Measurements from ENCODE around the gene DLGAP5. TPM values are rescaled to one million over a fixed set of nuclear protein-coding genes. Genes with fewer than 3 reads are reported as not detected.
A peak's percentile ranks its signal among the peaks of the same experiment; 100 is the strongest.

DLGAP5 gene
- total RNA-seq, 2 experiments from 2014 or later: 75.4 to 84.0 TPM

DNA sequence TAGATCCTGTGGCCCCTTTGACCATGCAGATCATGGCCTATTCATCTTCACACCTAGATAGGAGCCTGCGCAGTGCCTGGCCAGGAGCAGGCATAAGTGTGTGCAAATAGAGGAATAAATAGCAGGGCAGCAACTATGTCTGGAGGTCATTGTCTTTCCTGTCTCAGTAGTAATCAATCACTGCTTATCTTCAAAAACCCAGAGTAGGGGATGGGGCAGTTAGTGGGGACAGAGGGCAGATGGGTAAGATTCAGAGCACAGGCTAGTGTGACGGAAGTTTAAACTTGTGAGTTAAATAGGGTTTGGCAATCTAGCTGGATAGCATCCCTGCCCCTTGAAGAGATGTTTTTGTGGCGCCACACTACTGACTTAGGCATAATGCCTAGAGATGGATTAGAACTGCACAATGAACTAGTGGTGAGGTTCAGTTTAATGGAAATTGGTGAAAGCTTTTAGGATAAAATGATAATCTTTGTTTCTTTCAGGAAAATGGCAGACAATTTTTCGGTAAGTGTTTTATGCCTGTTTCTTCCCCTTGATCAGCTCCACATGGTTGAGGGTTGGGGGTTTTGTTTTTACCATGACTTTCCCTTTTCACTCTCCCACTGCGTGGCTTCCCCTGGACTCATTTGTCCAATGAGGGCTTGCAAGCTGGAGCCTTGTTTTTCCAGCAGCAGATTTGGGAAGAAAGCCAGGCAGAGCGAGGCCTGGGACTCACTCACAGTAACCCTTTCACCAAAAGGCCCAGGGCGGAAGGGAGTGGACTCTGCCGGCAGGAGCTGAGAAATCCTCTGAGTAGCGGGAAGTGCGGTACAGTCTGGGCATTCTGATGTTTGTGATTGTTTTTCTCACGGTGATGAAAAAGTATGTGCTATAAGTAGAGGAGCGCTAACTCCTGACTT is 54.2 kb downstream of the DLGAP5 start:
- intact Hi-C loops (cut with micrococcal nuclease): no loop called here
- H3K27ac Mint-ChIP-seq: no peak overlapping the region
- TF ChIP-seq CTCF (IDR thresholded peaks at IDR 0.05): no peak
- CTCF ChIA-PET: interaction anchor here (1.5 to 2.1 kb wide), 2 partner anchors 34 to 48 kb away, joined by 3 to 6 read pairs; no protein-coding TSS in a partner anchor
- no peaks in the 10 kb centered on the region for H3K4me1 Mint-ChIP-seq (ENCODE audit: low read depth)
- no peak overlapping the region for H3K4me3 Mint-ChIP-seq
- DNase-seq (no peak), ATAC-seq (no peak)
- H3K36me3 Mint-ChIP-seq (ENCODE audit: low read depth): peaks cover 4% of the 10 kb centered on the region
- no peaks in the 10 kb centered on the region for H3K27me3 Mint-ChIP-seq
- H3K9me3 Mint-ChIP-seq: no peaks in the 10 kb centered on the region
- POLR2A ChIA-PET: interaction anchor here (1.2 kb wide), 1 partner anchor 9 kb away, joined by 3 read pairs; no protein-coding TSS in a partner anchor

DNA sequence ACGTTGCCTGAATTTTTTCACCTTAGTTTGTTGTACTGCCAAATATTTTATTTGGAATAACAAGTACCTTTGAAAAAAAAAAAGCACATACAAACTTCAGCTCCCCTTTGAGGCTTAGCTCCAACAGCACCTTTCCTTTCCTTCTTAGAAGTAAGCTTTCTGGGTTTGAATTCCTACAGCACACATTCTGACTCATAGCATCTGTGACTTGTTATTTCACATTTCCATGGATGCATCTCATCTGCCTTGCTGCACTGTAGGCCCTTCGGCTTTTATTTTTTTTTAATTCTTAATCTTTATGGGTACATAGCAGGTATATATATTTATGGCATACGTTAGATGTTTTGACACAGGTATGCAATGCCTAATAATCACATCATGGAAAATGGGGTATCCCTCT is 55.1 kb downstream of the DLGAP5 start:
- ChIA-PET CTCF (no interaction called here), POLR2A (interaction anchor here (0.6 kb wide), 1 partner anchor 229 kb away, joined by 3 read pairs; no protein-coding TSS in a partner anchor)
- Mint-ChIP-seq H3K36me3 (ENCODE audit: low read depth) (peaks cover 3% of the 10 kb centered on the region), H3K27me3 (peaks cover 4% of the 10 kb centered on the region), H3K9me3 (no peaks in the 10 kb centered on the region), H3K4me1 (ENCODE audit: low read depth) (no peaks in the 10 kb centered on the region), H3K4me3 (no peak overlapping the region), H3K27ac (no peak overlapping the region)
- no peak for TF ChIP-seq CTCF (IDR thresholded peaks at IDR 0.05)
- ATAC-seq (no peak), DNase-seq (no peak)
- intact Hi-C loops (cut with micrococcal nuclease): no loop called here

GRCh38 chr14:55133416-55133815 is 58.0 kb downstream of the DLGAP5 start:
- CTCF ChIA-PET: no interaction called here
- H3K36me3 Mint-ChIP-seq (ENCODE audit: low read depth): no peaks in the 10 kb centered on the region

DNA sequence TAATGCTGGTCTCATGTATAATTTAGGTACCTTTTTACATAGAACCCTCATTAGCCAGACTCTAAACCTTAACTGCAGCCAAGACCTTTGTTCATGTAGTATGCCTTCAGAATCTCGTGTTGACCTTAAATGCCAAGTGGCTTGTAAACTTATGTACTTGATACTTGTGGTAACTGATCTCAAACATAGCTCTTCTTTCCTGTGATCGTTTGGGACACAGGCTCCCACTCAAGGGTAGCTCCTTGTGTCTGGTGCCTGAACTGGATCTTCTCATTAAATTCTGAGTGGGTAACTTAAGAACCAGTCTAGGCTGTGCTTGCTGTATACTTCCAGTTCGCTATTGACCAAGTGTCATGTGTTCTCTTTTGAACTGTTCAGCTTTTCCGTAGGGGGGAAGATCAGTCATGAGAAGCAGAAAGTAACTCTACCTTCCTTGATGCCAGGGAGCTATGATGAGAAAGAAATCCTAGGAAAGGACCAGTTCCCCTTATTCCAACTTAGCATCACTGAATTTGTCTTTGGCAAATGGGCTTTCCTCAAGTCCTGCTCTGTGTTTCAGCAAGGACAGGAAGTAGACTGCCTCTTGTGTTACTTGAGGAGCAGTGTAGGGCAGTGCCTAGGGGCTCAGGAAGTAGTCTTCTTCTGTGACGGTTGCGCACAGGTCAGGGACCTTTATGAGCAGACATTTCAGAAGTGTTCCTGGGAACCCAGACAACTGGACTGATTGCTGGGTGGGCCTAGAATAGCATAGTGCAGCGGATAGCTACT is 59.8 kb downstream of the DLGAP5 start:
- ATAC-seq: peak; percentile 21
- H3K27me3 Mint-ChIP-seq: peaks cover 33% of the 10 kb centered on the region
- H3K27ac Mint-ChIP-seq: no peak overlapping the region
- no peak for DNase-seq
- no peak for TF ChIP-seq CTCF (IDR thresholded peaks at IDR 0.05)
- H3K9me3 Mint-ChIP-seq: no peaks in the 10 kb centered on the region
- H3K4me1 Mint-ChIP-seq (ENCODE audit: low read depth): peaks cover 6% of the 10 kb centered on the region
- intact Hi-C loops (cut with micrococcal nuclease): no loop called here
- H3K36me3 Mint-ChIP-seq (ENCODE audit: low read depth): no peaks in the 10 kb centered on the region
- H3K4me3 Mint-ChIP-seq: no peak overlapping the region
- ChIA-PET CTCF (interaction anchor here (0.9 to 1.7 kb wide), 3 partner anchors 29 to 36 kb away, joined by 3 to 9 read pairs (median 4); no protein-coding TSS in a partner anchor), POLR2A (no interaction called here)

More at GRCh38 chr14:55133416-55133815, 58.0 kb downstream of the DLGAP5 start:
- intact Hi-C loops (cut with micrococcal nuclease): no loop called here
- Mint-ChIP-seq H3K27ac (no peak overlapping the region), H3K4me3 (no peak overlapping the region), H3K4me1 (ENCODE audit: low read depth) (peaks cover 6% of the 10 kb centered on the region), H3K27me3 (peaks cover 19% of the 10 kb centered on the region), H3K9me3 (no peaks in the 10 kb centered on the region)
- ATAC-seq (no peak), DNase-seq (no peak)
- TF ChIP-seq CTCF (IDR thresholded peaks at IDR 0.05): peak; percentile 17
- POLR2A ChIA-PET: no interaction called here

Measured in activated CD8-positive, alpha-beta T cell treated with anti-CD3 and anti-CD28 coated beads for 36 hours (primary cell).